HG03442 (cell line): ENCODE measurements around the gene PRKCZ.
"Not testable (repeated sequence)": the region's sequence is repeated elsewhere in the genome, so short reads cannot be mapped to it uniquely, and the experiment has no call there.

Experiments used
- ATAC-seq: cut with Tn5 transposase; IDR thresholded peaks from one replicate; pipeline ENCODE4 v1.9.1; 2021; ENCODE audit warnings: mild to moderate bottlenecking, moderate library complexity; ENCODE audit not compliant: unreplicated experiment

Gene PRKCZ

GRCh38 chr1:2110738-2111673 is 60.8 kb downstream of the PRKCZ start:
- ATAC-seq: no peak

- no peak for ATAC-seq
Measured at GRCh38 chr1:2111674-2112035, 61.4 kb downstream of the PRKCZ start.

GRCh38 chr1:2112280-2112701 is 62.1 kb downstream of the PRKCZ start:
- ATAC-seq: no peak

GRCh38 chr1:2113620-2114135 is 63.5 kb downstream of the PRKCZ start:
- no peak for ATAC-seq

GRCh38 chr1:2114635-2115007 is 64.4 kb downstream of the PRKCZ start:
- ATAC-seq: not testable (repeated sequence)

GRCh38 chr1:2115008-2115641 is 64.9 kb downstream of the PRKCZ start:
- no peak for ATAC-seq

GRCh38 chr1:2115702-2116341 is 65.6 kb downstream of the PRKCZ start:
- no peak for ATAC-seq

GRCh38 chr1:2119886-2120285 is 69.7 kb downstream of the PRKCZ start:
- ATAC-seq: no peak

- no peak for ATAC-seq
Measured at GRCh38 chr1:2121101-2121691, 71.0 kb downstream of the PRKCZ start.

GRCh38 chr1:2121794-2122193 is 71.6 kb downstream of the PRKCZ start:
- not testable (repeated sequence) for ATAC-seq

GRCh38 chr1:2124446-2125198 is 74.4 kb downstream of the PRKCZ start:
- ATAC-seq: no peak

- no peak for ATAC-seq
Measured at GRCh38 chr1:2125350-2126211, 75.4 kb downstream of the PRKCZ start.

GRCh38 chr1:2126331-2127186 is 76.3 kb downstream of the PRKCZ start:
- no peak for ATAC-seq

GRCh38 chr1:2127187-2128145 is 77.3 kb downstream of the PRKCZ start:
- ATAC-seq: no peak

GRCh38 chr1:2128189-2128901 is 78.1 kb downstream of the PRKCZ start:
- ATAC-seq: no peak

GRCh38 chr1:2129256-2129943 is 79.2 kb downstream of the PRKCZ start:
- no peak for ATAC-seq
